Erythroblast (primary cell): Measurements from ENCODE around the gene KRT74.

Source experiments
- DNase-seq, 2 experiments: peaks; one replicate each; lab custom pipeline; 2025; lab: John Stamatoyannopoulos, UW
- GATA1 ChIP-seq: IDR thresholded peaks from 2 replicates; pipeline ENCODE4 v1.6.1; 2011; ENCODE audit warnings: low read depth, mild to moderate bottlenecking, control low read depth, low read length, moderate library complexity
- POLR2A ChIP-seq: IDR thresholded peaks from 2 replicates; pipeline ENCODE4 v1.6.1; 2011; ENCODE audit warnings: mild to moderate bottlenecking, low read length

Gene KRT74

GRCh38 chr12:52543985-52544883 lies 29.4 kb downstream of the KRT74 start:
- no peak for TF ChIP-seq POLR2A
- TF ChIP-seq GATA1 = no peak
- no peak for DNase-seq

DNA sequence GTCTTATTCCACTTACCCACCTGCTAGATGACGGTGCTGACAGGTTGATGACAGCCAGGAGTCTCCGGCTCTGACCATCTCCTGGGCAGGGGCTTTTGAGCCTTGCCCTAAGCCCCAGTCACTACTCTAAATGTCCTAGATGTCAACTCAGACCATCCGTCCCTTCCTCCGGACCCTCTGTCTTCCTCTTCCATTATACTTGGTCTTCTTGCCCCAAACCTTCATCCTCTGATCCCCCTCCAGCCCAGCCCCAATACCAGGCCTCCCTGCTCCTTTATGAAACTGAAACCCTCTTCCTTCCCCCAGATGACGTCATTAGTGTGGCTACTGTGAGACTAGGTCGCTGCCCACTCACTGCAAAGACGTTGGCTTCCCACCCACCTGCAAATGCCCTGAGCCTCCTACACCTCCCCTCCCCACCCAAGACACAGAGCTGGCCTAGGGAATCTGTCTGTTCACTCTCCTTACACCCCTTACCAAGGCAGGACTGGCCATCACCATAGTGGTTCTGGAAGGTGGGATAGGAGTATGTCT lies 30.8 kb downstream of the KRT74 start:
- TF ChIP-seq GATA1 (no peak), POLR2A (no peak)
- DNase-seq = no peak

- no peak for TF ChIP-seq POLR2A
- TF ChIP-seq GATA1 = no peak
- peak in 1 of 2 experiments; percentile 24 for DNase-seq
These were observed 31.5 kb downstream of the KRT74 start for GRCh38 chr12:52542157-52542556.

- no peak for DNase-seq
- TF ChIP-seq GATA1 = no peak
- TF ChIP-seq POLR2A = no peak
These were observed 31.9 kb downstream of the KRT74 start for GRCh38 chr12:52541709-52542108.

DNA sequence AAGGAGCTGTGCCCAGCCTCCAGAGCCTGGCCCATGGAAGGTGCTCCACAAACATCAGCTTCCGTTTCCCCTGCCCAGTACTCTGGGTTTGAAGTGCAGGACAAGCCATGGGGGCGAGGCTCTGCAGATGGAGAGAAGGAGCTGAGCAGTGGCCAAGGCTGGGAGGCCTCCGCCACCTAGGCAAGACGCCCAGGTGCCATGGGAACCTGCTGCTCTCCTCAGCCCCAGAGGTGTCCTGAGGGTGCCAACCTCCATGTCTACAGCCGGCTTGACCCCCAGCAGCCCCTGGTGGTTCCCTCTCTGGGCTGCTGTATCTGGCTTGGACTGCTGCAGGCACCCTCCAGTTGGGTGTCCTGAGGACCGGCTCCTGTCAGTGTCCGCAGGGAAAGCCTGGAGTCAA lies 33.1 kb downstream of the KRT74 start:
- TF ChIP-seq POLR2A (no peak), GATA1 (no peak)
- DNase-seq = no peak

DNA sequence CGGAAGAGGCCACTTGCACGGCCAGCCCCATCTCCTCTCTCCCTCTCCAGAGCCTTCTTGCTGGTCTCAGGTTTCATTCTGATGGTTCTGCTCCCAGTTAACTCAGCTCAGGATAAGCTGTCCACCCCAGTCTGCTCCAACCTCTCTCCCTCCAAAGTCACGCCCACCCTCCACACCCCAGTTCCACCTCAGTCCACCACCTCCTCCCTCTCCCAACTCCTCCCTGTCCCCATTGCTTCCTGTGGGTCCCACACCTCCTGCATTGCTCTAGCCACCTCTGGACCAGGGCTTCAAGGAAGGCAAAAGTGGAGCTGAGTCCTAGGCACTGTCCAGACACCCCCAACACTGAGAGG lies 33.8 kb downstream of the KRT74 start:
- TF ChIP-seq GATA1 (no peak), POLR2A (no peak)
- no peak for DNase-seq

- DNase-seq = no peak
- no peak for TF ChIP-seq GATA1
- no peak for TF ChIP-seq POLR2A
These were observed 34.4 kb downstream of the KRT74 start for GRCh38 chr12:52539083-52539820.

- no peak for DNase-seq
- no peak for TF ChIP-seq POLR2A
- TF ChIP-seq GATA1 = no peak
These were observed 36.5 kb downstream of the KRT74 start for GRCh38 chr12:52537101-52537500.

DNA sequence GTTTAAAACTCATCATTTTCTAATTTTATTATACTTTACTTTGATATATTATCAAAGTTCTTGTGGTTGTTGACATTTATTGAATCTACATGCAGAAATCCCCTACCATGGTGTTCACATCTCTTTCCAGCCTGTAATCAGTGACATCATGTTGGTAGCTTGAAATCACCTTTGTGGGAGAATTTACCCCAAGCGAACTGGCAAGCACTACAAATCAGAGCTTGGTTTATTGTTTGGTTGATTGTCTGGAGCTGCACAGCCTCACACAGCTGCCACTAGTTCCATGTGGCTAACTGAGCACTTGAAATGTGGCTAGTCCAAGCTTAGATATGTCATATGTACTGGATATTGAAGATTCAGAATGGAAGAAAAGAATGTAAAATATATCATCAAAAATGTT lies 38.1 kb downstream of the KRT74 start:
- no peak for TF ChIP-seq POLR2A
- no peak for TF ChIP-seq GATA1
- no peak for DNase-seq

- no peak for TF ChIP-seq POLR2A
- TF ChIP-seq GATA1 = no peak
- DNase-seq = no peak
These were observed 39.2 kb downstream of the KRT74 start for GRCh38 chr12:52534482-52534881.

GRCh38 chr12:52533686-52534470 lies 39.8 kb downstream of the KRT74 start:
- no peak for DNase-seq
- no peak for TF ChIP-seq POLR2A
- no peak for TF ChIP-seq GATA1

DNA sequence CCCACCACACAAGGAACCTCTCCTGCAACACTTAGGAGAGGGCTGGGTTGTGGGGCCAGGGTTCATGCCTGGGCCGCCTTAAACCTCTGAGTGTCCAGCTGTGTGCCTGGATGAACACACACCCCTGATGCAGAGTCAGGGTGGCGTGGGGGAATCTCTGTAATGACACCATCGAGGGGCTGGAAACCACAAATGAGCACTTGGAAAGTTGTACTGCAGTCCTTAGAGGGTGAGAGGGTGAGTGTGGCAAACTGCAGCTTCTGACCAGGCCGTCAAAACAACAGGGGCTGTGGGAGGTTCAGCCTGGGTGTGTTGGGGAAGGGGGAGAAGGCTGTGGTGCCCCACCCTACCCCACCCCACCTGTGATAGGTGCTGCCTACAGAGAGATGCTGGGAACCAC lies 41.0 kb downstream of the KRT74 start:
- TF ChIP-seq GATA1 = no peak
- no peak for TF ChIP-seq POLR2A
- DNase-seq = no peak

DNA sequence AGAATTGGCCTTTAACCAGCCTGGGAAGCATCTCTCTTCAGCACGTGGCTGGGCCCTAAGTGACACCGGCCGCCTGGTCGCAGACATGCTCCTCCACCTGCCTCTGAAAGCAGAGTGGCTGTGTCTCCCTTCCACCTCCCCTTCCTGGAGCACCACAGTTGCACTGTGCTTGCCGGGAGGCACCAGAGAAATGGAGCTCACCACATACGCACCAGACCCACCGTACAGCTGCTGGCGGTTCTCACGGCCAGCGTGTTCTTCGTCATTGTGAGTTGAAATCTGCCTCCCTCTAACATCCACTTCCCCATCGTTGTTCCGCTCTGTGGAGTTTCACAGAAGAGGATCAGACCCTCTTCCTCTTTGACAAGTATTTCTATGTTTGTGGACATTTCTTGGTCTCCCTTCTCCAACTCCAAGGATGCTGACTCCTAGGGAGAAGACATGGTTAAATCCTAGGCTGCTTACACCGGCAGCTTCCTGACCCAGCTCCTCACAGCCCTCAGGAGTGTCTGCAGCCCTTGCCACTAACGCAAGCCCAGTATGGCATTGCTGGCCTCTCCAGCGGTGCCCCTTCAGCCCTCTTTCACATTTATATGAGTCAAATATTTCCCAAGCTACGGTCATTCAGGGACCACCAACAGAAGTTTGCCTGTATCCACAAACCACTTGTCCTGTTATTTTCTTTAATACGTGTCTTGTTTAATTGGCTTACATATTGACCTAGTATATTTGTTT lies 41.9 kb downstream of the KRT74 start:
- DNase-seq = no peak

More for the DNA sequence above, 41.9 kb downstream of the KRT74 start:
- TF ChIP-seq GATA1 (no peak), POLR2A (no peak)
